NCI-H1417 treated with DMSO at 0.1 percent for 48 hours (cell line): ENCODE results near the gene COMMD2.
A peak's percentile ranks its signal among the peaks of the same experiment; 100 is the strongest.

ENCODE experiments used
- DNase-seq: peaks from one replicate; lab custom pipeline; 2025; lab: John Stamatoyannopoulos, UW

The COMMD2 gene

GRCh38 chr3:149763565-149764195, 11.4 kb upstream of the COMMD2 start:
- no peak for DNase-seq

- DNase-seq, result no peak
Observed at GRCh38 chr3:149753717-149754116, 1.4 kb upstream of the COMMD2 start.

GRCh38 chr3:149752788-149753136, 473 bp upstream of the COMMD2 start:
- no peak for DNase-seq

- no peak for DNase-seq
Observed at GRCh38 chr3:149751551-149751950, 738 bp downstream of the COMMD2 start.

GRCh38 chr3:149744606-149745005, 7.7 kb downstream of the COMMD2 start:
- no peak for DNase-seq

GRCh38 chr3:149744151-149744550, 8.1 kb downstream of the COMMD2 start:
- no peak for DNase-seq

- no peak for DNase-seq
Observed at GRCh38 chr3:149739396-149739795, 12.9 kb downstream of the COMMD2 start.

- no peak for DNase-seq
Observed at GRCh38 chr3:149738876-149739275, 13.4 kb downstream of the COMMD2 start.

GRCh38 chr3:149736953-149737205, 15.4 kb downstream of the COMMD2 start:
- no peak for DNase-seq

GRCh38 chr3:149736175-149736952, 15.9 kb downstream of the COMMD2 start:
- DNase-seq, result no peak

GRCh38 chr3:149732234-149732633, 20.1 kb downstream of the COMMD2 start:
- no peak for DNase-seq

GRCh38 chr3:149727656-149728055, 24.6 kb downstream of the COMMD2 start:
- DNase-seq, result no peak

GRCh38 chr3:149726716-149727407, 25.4 kb downstream of the COMMD2 start:
- DNase-seq, result no peak

- DNase-seq, result no peak
Observed at GRCh38 chr3:149723781-149724180, 28.5 kb downstream of the COMMD2 start.

GRCh38 chr3:149720918-149721317, 31.4 kb downstream of the COMMD2 start:
- DNase-seq, result no peak

- peak; percentile 13 for DNase-seq
Observed at GRCh38 chr3:149717391-149718056, 34.8 kb downstream of the COMMD2 start.

- no peak for DNase-seq
Observed at GRCh38 chr3:149716984-149717383, 35.3 kb downstream of the COMMD2 start.

GRCh38 chr3:149715247-149715646, 37.0 kb downstream of the COMMD2 start:
- DNase-seq, result no peak

GRCh38 chr3:149713730-149714654, 38.3 kb downstream of the COMMD2 start:
- DNase-seq, result no peak

- no peak for DNase-seq
Observed at GRCh38 chr3:149706905-149707304, 45.4 kb downstream of the COMMD2 start.

GRCh38 chr3:149705416-149705815, 46.9 kb downstream of the COMMD2 start:
- no peak for DNase-seq

- no peak for DNase-seq
Observed at GRCh38 chr3:149703466-149703865, 48.8 kb downstream of the COMMD2 start.
